Nephron (organoid): Measurements from ENCODE around the gene SOHLH1.

Source experiments
- H3K27ac Mint-ChIP-seq, 3 experiments: 2 replicates each; pipeline ENCODE4 v1.8.0; 2020; ENCODE audit warnings: mixed read lengths in 3 of 3, mild to moderate bottlenecking in 2 of 3, moderate library complexity in 1 of 3
- H3K27me3 Mint-ChIP-seq: 2 replicates; pipeline ENCODE4 v1.8.0; 2021; ENCODE audit warnings: low read depth, mild to moderate bottlenecking, moderate library complexity, mixed read lengths
- H3K36me3 Mint-ChIP-seq: 2 replicates; pipeline ENCODE4 v1.8.0; 2020; ENCODE audit warnings: low read depth, mixed read lengths
- H3K4me1 Mint-ChIP-seq: 2 replicates; pipeline ENCODE4 v1.8.0; 2020; ENCODE audit warnings: mixed read lengths
- H3K4me3 Mint-ChIP-seq, 3 experiments: 2 replicates each; pipeline ENCODE4 v1.8.0; 2020; ENCODE audit warnings: mild to moderate bottlenecking in 3 of 3, mixed read lengths in 3 of 3, moderate library complexity in 2 of 3
- H3K9me3 Mint-ChIP-seq: 2 replicates; pipeline ENCODE4 v1.8.0; 2020; ENCODE audit warnings: mixed read lengths
- TF ChIP-seq, protein P1 (sequence below), 3 experiments: fragments of 200-600 bp; sonication (generic); IDR thresholded peaks; one replicate each; pipeline ENCODE4 v1.5.0; 2021; ENCODE audit warnings: antibody characterized with exemption in 3 of 3; ENCODE audit not compliant: unreplicated experiment in 3 of 3

Gene SOHLH1

DNA sequence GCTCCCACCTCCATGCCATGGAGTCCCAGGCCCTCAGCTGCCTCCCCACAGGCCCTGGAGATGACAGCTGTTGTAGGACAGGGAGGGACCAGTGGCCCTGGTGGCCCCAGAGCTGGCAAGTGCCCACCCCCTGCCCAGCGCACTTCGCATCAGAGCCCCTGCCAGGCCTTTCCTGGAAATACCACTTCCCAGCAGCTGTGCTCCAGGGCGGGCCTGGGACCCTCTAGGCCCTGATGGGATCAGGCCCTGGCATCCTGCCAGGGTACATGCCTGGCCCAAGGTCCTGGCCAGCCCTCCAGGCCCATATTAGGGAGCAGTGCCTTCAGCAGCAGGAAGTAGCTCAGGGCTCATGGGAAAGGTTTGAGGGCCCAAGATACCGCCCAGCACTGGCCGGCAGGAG is 5.2 kb upstream of the SOHLH1 start:
- Mint-ChIP-seq H3K4me1 (peaks cover 15% of the 10 kb centered on the region), H3K4me3 (peak overlapping the region in 1 of 3 experiments; percentile 54), H3K36me3 (no peaks in the 10 kb centered on the region), H3K9me3 (no peaks in the 10 kb centered on the region), H3K27me3 (peaks cover 35% of the 10 kb centered on the region), H3K27ac (peak overlapping the region in 1 of 3 experiments; percentile 34)
- TF ChIP-seq, protein P1, sequence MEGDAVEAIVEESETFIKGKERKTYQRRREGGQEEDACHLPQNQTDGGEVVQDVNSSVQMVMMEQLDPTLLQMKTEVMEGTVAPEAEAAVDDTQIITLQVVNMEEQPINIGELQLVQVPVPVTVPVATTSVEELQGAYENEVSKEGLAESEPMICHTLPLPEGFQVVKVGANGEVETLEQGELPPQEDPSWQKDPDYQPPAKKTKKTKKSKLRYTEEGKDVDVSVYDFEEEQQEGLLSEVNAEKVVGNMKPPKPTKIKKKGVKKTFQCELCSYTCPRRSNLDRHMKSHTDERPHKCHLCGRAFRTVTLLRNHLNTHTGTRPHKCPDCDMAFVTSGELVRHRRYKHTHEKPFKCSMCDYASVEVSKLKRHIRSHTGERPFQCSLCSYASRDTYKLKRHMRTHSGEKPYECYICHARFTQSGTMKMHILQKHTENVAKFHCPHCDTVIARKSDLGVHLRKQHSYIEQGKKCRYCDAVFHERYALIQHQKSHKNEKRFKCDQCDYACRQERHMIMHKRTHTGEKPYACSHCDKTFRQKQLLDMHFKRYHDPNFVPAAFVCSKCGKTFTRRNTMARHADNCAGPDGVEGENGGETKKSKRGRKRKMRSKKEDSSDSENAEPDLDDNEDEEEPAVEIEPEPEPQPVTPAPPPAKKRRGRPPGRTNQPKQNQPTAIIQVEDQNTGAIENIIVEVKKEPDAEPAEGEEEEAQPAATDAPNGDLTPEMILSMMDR (IDR thresholded peaks at IDR 0.05; ENCODE audit: unreplicated experiment in 3 of 3) = no peak

DNA sequence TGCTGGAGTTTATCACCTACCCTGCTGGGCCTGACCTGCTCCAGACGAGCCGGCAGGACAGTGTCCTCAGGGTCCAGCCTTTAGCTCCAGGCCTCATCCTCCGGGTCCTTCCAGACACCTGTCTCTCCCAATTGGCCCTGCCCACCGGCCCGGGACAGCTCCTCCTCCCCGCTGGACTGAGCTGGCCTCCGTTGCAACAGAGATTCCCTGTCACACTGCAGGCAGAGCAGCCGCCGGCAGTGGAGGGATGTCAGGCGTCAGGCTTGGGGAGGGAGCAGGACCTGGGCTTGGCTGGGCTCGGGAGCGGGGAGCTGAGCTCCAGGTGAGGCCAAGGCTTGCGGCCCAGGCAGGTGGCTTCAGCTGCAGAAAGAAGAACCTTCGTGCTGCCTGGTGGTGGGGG is 4.4 kb upstream of the SOHLH1 start:
- Mint-ChIP-seq H3K36me3 (no peaks in the 10 kb centered on the region), H3K4me3 (no peak overlapping the region), H3K27ac (no peak overlapping the region), H3K9me3 (no peaks in the 10 kb centered on the region), H3K27me3 (peaks cover 28% of the 10 kb centered on the region), H3K4me1 (peaks cover 15% of the 10 kb centered on the region)
- TF ChIP-seq, protein P1 (IDR thresholded peaks at IDR 0.05; ENCODE audit: unreplicated experiment in 3 of 3) = no peak

DNA sequence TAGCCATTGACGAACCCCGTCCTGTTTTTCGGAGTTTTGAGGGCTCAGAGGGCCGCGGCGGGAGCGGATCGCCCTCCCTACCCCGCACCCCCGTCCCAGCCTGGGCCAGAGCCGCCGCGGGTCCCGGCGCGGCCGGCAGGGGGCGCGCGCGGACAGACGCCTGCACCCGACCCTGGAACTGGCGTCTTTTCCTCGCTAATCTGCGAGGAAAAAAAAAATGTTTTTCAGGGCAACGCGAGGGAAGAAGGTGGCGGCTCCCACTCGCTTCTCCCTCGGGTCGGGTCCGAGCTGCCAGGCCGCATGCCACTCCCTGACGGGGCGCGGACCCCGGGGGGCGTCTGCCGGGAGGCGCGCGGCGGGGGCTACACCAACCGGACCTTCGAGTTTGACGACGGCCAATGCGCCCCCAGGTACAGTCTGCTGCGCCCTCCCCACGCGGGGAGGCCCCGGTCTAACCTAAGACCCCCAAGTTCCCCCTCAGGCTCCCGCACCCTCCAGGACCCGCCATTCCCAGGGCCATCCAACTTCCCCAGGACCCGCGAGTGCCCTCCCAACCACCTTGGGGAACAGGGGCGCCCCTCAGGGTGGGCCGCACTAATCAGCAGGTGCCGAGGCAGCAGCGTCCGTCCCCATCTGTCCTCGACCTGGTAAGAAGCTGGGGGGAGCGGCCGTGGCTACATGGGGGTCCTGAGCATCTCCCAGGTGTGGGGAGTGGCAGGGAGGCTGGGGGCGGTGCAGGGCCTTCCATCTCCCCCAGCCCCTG is 2.9 kb upstream of the SOHLH1 start, which contains the start of gene KCNT1:
Gene KCNT1, plus strand, starts transcription at position 227 of the 763 bp plus-strand sequence. Its CDS starts 74 bp downstream, at position 301.
- TF ChIP-seq, protein P1 (IDR thresholded peaks at IDR 0.05; ENCODE audit: unreplicated experiment in 3 of 3) = peak; percentile 96 to 98 (median 98)
- H3K4me3 Mint-ChIP-seq = peak within 1 kb of the TSS in 1 of 3 experiments; percentile 19
- H3K9me3 Mint-ChIP-seq = no peaks in the 10 kb centered on the region
- no peaks in the 10 kb centered on the region for H3K36me3 Mint-ChIP-seq
- H3K27ac Mint-ChIP-seq = no peak within 1 kb of the TSS
- H3K27me3 Mint-ChIP-seq = peaks cover 23% of the 10 kb centered on the region
- peaks cover 5% of the 10 kb centered on the region for H3K4me1 Mint-ChIP-seq

DNA sequence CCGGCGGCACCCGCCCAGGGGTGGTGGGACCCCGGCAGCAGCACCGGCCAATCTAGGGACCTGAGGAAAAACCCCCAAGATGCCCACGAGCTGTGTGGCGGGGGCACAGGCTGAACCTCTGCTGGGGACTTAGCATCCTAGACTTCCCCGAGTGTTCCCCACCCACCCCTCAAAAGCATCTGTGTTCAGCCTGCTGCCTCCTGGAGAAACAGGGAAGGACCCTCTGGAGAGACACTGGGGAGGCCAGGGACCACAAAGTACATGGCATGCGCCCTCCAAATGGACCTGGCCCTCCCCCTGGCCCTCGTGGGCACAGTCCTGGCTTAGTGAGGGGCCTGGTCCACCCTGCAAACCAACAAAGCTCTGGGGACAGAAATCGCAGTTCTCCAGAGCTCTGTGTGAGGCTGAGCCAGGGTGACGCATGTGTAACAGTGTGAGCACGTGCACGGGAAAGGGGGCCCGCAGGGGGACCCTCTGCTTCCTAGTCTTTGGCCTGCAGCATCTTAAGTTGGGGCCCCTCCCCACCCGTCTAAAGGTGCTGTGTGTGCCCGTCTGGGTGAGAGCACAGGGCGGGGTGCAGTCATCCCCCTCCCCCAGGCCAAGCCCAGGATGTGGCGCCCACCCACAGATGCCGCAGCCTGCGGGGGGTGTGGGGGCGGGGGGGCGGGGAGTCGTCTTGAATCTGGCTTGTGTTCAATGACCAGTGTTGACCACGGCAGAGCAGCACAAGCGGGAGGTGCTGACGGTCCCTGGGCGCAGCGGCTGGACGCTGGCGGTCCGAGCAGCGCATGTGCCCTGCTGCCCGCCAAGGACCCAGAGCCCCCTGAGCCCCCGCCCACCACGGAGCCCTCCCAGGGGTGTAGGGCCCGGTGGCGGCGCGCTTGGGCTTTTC is 2.0 kb upstream of the SOHLH1 start:
- Mint-ChIP-seq H3K27me3 (peaks cover 23% of the 10 kb centered on the region), H3K9me3 (no peaks in the 10 kb centered on the region), H3K27ac (no peak overlapping the region), H3K36me3 (no peaks in the 10 kb centered on the region), H3K4me1 (peaks cover 5% of the 10 kb centered on the region), H3K4me3 (peak overlapping the region in 1 of 3 experiments; percentile 19)
- TF ChIP-seq, protein P1 (IDR thresholded peaks at IDR 0.05; ENCODE audit: unreplicated experiment in 3 of 3) = no peak

DNA sequence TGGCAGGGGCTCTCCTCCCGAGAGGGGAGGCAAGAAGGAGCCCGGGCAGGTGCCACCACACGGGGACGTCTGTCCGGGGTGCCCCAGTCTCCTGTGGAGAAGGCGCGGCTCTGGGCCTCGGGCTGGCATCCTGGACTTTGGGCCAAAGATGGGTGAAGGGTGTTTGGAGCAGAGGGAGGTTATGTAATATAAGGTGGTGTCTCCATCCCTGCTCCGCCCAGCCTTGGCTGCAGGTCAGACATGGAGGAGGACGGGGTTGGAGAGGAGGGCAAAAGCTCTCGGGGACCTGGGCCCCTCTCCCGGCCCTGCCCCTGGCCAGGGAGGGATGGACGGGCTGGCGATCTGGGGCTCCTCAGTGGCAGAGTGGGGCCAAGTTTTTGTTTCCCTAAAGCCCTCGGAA is 1.2 kb upstream of the SOHLH1 start:
- TF ChIP-seq, protein P1 (IDR thresholded peaks at IDR 0.05; ENCODE audit: unreplicated experiment in 3 of 3) = no peak
- peaks cover 23% of the 10 kb centered on the region for H3K27me3 Mint-ChIP-seq
- no peaks in the 10 kb centered on the region for H3K9me3 Mint-ChIP-seq
- H3K36me3 Mint-ChIP-seq = no peaks in the 10 kb centered on the region
- peaks cover 5% of the 10 kb centered on the region for H3K4me1 Mint-ChIP-seq
- H3K27ac Mint-ChIP-seq = no peak overlapping the region
- no peak overlapping the region for H3K4me3 Mint-ChIP-seq
